Neutrophil (primary cell): Measurements from ENCODE around the gene EVA1A.

Experiments
- H3K27ac ChIP-seq: fragments of 200-600 bp; sonication (generic); 2 replicates; pipeline ENCODE4 v1.5.1; 2016; ENCODE audit warnings: mild to moderate bottlenecking, moderate library complexity
- H3K27me3 ChIP-seq: fragments of 200-600 bp; sonication (generic); 2 replicates; pipeline ENCODE4 v1.6.0; 2016; ENCODE audit warnings: mild to moderate bottlenecking
- H3K36me3 ChIP-seq: fragments of 200-600 bp; sonication (generic); 2 replicates; pipeline ENCODE4 v1.5.1; 2017
- H3K4me1 ChIP-seq, 2 experiments: fragments of 200-600 bp in 1 of 2; sonication (generic) in 1 of 2; 1 replicate in 1 of 2; 2 replicates in 1 of 2; pipeline versions ENCODE4 v1.5.1 to v1.6.1; 2013 to 2016; ENCODE audit warnings: low read depth in 1 of 2, low read length in 1 of 2, mild to moderate bottlenecking in 1 of 2, moderate library complexity in 1 of 2; ENCODE audit not compliant: control insufficient read depth in 1 of 2, insufficient read depth in 1 of 2
- H3K4me3 ChIP-seq, 2 experiments: fragments of 200-600 bp in 1 of 2; sonication (generic) in 1 of 2; 1 replicate in 1 of 2; 2 replicates in 1 of 2; pipeline ENCODE4 v1.5.1; 2013 to 2016; ENCODE audit warnings: low read depth in 1 of 2, low read length in 1 of 2, mild to moderate bottlenecking in 1 of 2, moderate library complexity in 1 of 2
- H3K9me3 ChIP-seq: fragments of 200-600 bp; sonication (generic); 2 replicates; pipeline ENCODE4 v1.5.1; 2016
- TF ChIP-seq, protein P1 (sequence below): fragments of 200-600 bp; sonication (generic); IDR thresholded peaks from 2 replicates; pipeline ENCODE4 v1.5.1; 2016; ENCODE audit warnings: antibody characterized with exemption

EVA1A gene

DNA sequence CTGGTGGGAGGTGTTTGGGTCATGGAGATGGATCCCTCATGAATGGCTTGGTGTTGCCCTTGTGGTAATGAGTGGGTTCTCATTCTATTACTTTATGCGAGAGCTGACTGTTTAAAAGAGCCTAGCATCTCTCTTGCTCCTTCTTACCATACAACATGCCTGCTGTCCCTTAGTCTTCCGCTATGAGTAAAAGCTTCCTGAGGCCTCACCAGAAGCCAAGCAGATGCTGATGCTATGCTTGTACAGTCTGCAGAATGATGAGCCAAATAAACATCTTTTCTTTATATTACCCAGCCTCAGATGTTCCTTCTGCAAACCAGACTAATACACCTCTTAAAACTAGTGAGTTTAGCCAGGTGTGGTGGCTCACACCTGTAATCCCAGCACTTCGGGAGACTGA lies 23.1 kb downstream of the EVA1A start:
- Histone ChIP-seq H3K27me3 (peaks cover 5% of the 10 kb centered on the region), H3K4me1 (no peaks in the 10 kb centered on the region), H3K9me3 (no peaks in the 10 kb centered on the region), H3K27ac (no peak overlapping the region), H3K4me3 (no peak overlapping the region), H3K36me3 (no peaks in the 10 kb centered on the region)
- TF ChIP-seq, protein P1, sequence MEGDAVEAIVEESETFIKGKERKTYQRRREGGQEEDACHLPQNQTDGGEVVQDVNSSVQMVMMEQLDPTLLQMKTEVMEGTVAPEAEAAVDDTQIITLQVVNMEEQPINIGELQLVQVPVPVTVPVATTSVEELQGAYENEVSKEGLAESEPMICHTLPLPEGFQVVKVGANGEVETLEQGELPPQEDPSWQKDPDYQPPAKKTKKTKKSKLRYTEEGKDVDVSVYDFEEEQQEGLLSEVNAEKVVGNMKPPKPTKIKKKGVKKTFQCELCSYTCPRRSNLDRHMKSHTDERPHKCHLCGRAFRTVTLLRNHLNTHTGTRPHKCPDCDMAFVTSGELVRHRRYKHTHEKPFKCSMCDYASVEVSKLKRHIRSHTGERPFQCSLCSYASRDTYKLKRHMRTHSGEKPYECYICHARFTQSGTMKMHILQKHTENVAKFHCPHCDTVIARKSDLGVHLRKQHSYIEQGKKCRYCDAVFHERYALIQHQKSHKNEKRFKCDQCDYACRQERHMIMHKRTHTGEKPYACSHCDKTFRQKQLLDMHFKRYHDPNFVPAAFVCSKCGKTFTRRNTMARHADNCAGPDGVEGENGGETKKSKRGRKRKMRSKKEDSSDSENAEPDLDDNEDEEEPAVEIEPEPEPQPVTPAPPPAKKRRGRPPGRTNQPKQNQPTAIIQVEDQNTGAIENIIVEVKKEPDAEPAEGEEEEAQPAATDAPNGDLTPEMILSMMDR, result no peak

DNA sequence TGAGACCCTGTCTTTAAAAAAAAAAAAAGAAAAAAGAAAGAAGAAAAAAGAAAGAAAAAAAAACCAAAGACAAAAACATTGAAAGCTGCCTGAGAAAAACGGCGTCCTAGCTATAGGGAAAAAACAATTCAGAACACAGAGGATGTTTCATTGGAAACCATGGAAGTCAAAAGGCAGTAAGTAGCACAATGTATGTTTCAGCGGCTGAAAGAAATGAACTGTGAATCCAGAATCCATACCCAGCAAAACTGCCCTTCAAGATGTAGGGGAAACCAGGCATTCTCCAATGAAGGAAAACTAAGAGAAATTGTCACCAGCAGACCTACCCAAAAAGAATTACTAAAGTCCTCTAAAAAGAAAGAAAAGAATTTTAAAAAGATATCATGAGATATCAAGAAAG lies 27.6 kb downstream of the EVA1A start:
- H3K27me3 ChIP-seq, result peaks cover 10% of the 10 kb centered on the region
- H3K36me3 ChIP-seq, result no peaks in the 10 kb centered on the region
- H3K27ac ChIP-seq, result no peak overlapping the region
- H3K4me1 ChIP-seq, result no peaks in the 10 kb centered on the region
- no peaks in the 10 kb centered on the region for H3K9me3 ChIP-seq
- TF ChIP-seq, protein P1, result no peak
- H3K4me3 ChIP-seq, result no peak overlapping the region

DNA sequence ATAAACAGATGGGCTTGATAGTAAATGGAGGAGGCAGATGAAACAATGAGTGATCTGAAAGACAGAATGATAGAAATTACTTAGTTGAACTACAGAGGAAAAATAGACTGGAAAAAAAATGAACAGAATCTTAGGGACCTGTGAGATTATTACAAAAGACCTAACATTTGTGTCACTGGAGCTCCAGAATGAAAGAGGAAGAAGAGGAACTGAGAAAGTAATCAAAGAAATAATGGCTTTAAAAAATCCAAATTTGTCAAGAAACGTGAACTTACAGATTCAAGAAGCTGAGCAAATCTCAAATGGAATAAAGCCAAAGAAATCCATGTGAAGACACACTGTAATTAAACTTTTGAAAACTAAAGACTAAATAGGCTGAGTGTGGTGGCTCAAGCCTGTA lies 28.3 kb downstream of the EVA1A start:
- no peak overlapping the region for H3K27ac ChIP-seq
- H3K4me3 ChIP-seq, result no peak overlapping the region
- no peaks in the 10 kb centered on the region for H3K36me3 ChIP-seq
- no peaks in the 10 kb centered on the region for H3K9me3 ChIP-seq
- H3K27me3 ChIP-seq, result peaks cover 15% of the 10 kb centered on the region
- TF ChIP-seq, protein P1, result no peak
- no peaks in the 10 kb centered on the region for H3K4me1 ChIP-seq

DNA sequence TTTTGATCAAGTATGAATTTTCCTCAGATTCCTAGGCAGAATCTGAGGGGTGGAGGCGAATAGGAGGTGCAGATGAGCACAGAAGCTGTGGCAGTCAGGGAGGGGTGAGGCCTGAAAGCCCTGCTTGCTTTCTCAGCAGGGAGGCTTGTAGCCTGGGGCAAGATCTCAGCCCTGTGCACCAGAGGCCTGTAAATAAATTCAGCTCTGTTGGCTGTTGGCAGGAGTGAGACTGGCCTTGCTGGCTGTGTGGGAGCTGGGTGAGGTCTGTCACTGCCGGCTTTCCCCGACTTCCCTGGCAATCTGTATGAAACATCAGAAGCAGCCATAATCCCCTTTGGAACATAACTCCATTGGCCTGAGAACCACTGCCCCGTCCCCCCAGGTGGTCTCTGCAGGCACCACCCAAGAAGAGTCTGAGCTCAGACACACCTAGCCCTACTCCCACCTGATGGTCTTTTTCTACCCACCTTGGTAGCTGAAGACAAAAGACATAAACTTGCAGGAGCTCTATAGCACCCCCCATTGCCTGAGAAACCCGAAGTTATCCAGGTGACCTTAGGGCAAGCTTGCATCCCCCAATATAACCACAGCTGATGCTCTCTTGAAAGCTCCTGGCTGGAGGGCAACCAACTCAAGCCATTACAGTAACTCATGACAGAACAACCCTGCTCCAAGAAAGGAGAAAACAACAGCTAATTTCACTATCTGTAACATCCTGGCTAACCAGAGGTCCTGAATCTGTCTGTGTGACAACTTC lies 32.3 kb downstream of the EVA1A start:
- peaks cover 0 to 7% of the 10 kb centered on the region in 2 experiments for H3K4me1 ChIP-seq
- no peaks in the 10 kb centered on the region for H3K36me3 ChIP-seq
- TF ChIP-seq, protein P1, result no peak
- H3K27me3 ChIP-seq, result peaks cover 15% of the 10 kb centered on the region
- H3K9me3 ChIP-seq, result no peaks in the 10 kb centered on the region
- H3K4me3 ChIP-seq, result no peak overlapping the region
- no peak overlapping the region for H3K27ac ChIP-seq

DNA sequence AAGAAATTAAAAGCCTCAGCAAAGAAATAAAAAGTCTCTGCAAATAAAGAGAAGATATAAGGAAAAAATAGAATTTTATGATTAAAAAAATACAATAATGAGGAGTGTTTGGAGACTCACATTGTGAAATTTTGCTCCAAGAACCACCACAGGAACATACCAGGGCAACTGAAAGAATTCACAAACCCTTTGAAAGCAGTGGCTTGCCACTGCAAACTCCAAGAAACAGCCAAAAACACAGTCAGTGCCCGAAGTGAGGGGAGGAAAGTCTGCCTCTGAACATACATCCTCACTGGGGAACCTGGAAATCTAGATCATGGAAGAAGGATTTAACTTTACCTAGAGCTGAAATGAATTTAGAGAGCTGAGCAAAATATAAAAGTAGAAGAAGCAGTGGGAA lies 33.1 kb downstream of the EVA1A start:
- Histone ChIP-seq H3K27me3 (peaks cover 15% of the 10 kb centered on the region), H3K36me3 (no peaks in the 10 kb centered on the region), H3K4me3 (no peak overlapping the region), H3K4me1 (peaks cover 0 to 7% of the 10 kb centered on the region in 2 experiments), H3K27ac (no peak overlapping the region), H3K9me3 (no peaks in the 10 kb centered on the region)
- TF ChIP-seq, protein P1, result no peak
